Measurements from ENCODE around the gene RPS13. TPM values are rescaled to one million over a fixed set of nuclear protein-coding genes. Genes with fewer than 3 reads are reported as not detected.

RPS13 gene
- total and polyA plus RNA-seq, 10 of the 15 experiments (the other 5 are each of a cell fraction or from before 2014, with no cell fraction given) = 1,514 to 4,753 (median 1,995) TPM

DNA sequence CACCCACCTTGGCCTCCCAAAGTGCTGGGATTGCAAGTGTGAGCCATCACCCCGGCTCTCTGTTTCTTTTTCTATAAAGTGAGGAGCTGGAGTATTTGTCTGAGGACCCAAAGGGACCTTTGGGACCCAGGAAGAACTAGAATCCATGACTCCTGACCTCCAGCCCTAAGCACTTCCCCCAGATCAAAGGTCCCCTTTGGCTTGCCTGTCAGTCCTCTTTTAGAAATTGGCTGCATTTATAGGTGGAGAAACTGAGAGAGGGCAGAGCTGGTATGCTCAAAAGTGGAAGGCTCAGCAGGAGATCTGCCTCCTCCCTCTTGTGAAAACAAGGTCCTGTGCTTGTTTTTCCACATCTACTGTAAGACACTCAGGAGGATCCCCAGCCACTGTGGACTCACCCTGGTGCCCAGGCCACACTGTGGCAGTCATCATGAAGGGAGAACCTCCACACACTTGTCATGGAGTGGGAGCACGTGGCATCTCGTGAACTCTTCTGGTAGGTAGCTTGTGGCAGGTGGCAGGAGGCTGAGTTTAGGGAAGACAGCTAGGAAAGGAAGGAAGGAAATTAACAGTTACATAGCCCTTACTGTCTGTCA, 50.9 kb downstream of the RPS13 start:
- RAD21 ChIA-PET (ENCODE audit: unreplicated experiment) = no interaction called here
- FAIRE-seq = no peak
- no TSS peak for BruUV-seq (replicated peaks)
- TF ChIP-seq ZNF622 (IDR thresholded peaks at IDR 0.05) (no peak), MTA2 (IDR thresholded peaks at IDR 0.05; ENCODE audit: low read depth) (no peak), RBBP5 (conservative IDR thresholded peaks at IDR 0.05) (no peak), BMI1 (IDR thresholded peaks at IDR 0.05; ENCODE audit: borderline replicate concordance) (no peak), KLF5 (IDR thresholded peaks at IDR 0.05; ENCODE audit: partially characterized antibody) (no peak), CHD2 (IDR thresholded peaks at IDR 0.05; ENCODE audit: borderline replicate concordance, low read depth, low read length) (no peak), POLR2AphosphoS2 (IDR thresholded peaks at IDR 0.05; ENCODE audit: low read depth, low read length) (no peak), SIX5 (IDR thresholded peaks at IDR 0.05; ENCODE audit: low read depth, low read length, severe bottlenecking) (no peak), ZNF274 (IDR thresholded peaks at IDR 0.05; ENCODE audit: insufficient read depth, insufficient read length) (no peak), FOXM1 (IDR thresholded peaks at IDR 0.05; ENCODE audit: low read depth, low read length) (no peak)
- TF ChIP-seq, protein P1, sequence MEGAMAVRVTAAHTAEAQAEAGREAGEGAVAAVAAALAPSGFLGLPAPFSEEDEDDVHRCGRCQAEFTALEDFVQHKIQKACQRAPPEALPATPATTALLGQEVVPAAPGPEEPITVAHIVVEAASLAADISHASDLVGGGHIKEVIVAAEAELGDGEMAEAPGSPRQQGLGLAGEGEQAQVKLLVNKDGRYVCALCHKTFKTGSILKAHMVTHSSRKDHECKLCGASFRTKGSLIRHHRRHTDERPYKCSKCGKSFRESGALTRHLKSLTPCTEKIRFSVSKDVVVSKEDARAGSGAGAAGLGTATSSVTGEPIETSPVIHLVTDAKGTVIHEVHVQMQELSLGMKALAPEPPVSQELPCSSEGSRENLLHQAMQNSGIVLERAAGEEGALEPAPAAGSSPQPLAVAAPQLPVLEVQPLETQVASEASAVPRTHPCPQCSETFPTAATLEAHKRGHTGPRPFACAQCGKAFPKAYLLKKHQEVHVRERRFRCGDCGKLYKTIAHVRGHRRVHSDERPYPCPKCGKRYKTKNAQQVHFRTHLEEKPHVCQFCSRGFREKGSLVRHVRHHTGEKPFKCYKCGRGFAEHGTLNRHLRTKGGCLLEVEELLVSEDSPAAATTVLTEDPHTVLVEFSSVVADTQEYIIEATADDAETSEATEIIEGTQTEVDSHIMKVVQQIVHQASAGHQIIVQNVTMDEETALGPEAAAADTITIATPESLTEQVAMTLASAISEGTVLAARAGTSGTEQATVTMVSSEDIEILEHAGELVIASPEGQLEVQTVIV (IDR thresholded peaks at IDR 0.05; ENCODE audit: borderline replicate concordance, partially characterized antibody) = no peak
- TF ChIP-seq, protein P2, sequence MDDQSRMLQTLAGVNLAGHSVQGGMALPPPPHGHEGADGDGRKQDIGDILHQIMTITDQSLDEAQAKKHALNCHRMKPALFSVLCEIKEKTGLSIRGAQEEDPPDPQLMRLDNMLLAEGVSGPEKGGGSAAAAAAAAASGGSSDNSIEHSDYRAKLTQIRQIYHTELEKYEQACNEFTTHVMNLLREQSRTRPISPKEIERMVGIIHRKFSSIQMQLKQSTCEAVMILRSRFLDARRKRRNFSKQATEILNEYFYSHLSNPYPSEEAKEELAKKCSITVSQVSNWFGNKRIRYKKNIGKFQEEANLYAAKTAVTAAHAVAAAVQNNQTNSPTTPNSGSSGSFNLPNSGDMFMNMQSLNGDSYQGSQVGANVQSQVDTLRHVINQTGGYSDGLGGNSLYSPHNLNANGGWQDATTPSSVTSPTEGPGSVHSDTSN (IDR thresholded peaks at IDR 0.05; ENCODE audit: insufficient replicate concordance, low read depth, low read length) = no peak
- TF ChIP-seq, protein P3, sequence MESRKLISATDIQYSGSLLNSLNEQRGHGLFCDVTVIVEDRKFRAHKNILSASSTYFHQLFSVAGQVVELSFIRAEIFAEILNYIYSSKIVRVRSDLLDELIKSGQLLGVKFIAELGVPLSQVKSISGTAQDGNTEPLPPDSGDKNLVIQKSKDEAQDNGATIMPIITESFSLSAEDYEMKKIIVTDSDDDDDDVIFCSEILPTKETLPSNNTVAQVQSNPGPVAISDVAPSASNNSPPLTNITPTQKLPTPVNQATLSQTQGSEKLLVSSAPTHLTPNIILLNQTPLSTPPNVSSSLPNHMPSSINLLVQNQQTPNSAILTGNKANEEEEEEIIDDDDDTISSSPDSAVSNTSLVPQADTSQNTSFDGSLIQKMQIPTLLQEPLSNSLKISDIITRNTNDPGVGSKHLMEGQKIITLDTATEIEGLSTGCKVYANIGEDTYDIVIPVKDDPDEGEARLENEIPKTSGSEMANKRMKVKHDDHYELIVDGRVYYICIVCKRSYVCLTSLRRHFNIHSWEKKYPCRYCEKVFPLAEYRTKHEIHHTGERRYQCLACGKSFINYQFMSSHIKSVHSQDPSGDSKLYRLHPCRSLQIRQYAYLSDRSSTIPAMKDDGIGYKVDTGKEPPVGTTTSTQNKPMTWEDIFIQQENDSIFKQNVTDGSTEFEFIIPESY (IDR thresholded peaks at IDR 0.05) = no peak
- TF ChIP-seq, protein P4, sequence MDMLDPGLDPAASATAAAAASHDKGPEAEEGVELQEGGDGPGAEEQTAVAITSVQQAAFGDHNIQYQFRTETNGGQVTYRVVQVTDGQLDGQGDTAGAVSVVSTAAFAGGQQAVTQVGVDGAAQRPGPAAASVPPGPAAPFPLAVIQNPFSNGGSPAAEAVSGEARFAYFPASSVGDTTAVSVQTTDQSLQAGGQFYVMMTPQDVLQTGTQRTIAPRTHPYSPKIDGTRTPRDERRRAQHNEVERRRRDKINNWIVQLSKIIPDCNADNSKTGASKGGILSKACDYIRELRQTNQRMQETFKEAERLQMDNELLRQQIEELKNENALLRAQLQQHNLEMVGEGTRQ (IDR thresholded peaks at IDR 0.05; ENCODE audit: borderline replicate concordance, low read depth, low read length) = no peak

More for the DNA sequence above, 50.9 kb downstream of the RPS13 start:
- Histone ChIP-seq H3K9me3 (replicated peaks; ENCODE audit: control insufficient read depth, insufficient read depth, low read length) (no peaks in the 10 kb centered on the region), H3K4me3 (no peak overlapping the region), H2AFZ (ENCODE audit: control insufficient read depth, low read depth, low read length) (no peak overlapping the region), H3K4me1 (ENCODE audit: control insufficient read depth, insufficient read depth, low read length) (no peaks in the 10 kb centered on the region), H3K27me3 (replicated peaks in 1 of 2; ENCODE audit: control insufficient read depth in 2 of 2, insufficient read depth in 2 of 2, low read length in 1 of 2) (no peaks in the 10 kb centered on the region), H3K79me2 (ENCODE audit: control insufficient read depth, insufficient read depth, low read length) (no peaks in the 10 kb centered on the region), H4K20me1 (ENCODE audit: control insufficient read depth, insufficient read depth) (no peaks in the 10 kb centered on the region), H3K36me3 (ENCODE audit: control insufficient read depth in 2 of 2, insufficient read depth in 2 of 2, low read length in 1 of 2) (no peaks in the 10 kb centered on the region), H3K4me2 (ENCODE audit: control insufficient read depth, insufficient read depth) (no peak overlapping the region), H3K27ac (ENCODE audit: control insufficient read depth, insufficient read depth) (no peak overlapping the region), H3K9ac (ENCODE audit: control insufficient read depth, insufficient read depth, low read length) (no peak overlapping the region)
- ATAC-seq (no peak), DNase-seq (ENCODE audit: low read depth, low spot score) (no peak)
- ChIA-PET CTCF (interaction anchor here (0.9 to 1.6 kb wide), 2 partner anchors 13 to 28 kb away, joined by 5 read pairs; no protein-coding TSS in a partner anchor), POLR2A (no interaction called here), SMC1A (ENCODE audit: uncharacterized antibody, unreplicated experiment) (interaction anchor here (0.7 kb wide), 1 partner anchor 217 kb away, joined by 3 read pairs; no protein-coding TSS in a partner anchor)
- WGBS (ENCODE audit: insufficient coverage, insufficient replicate concordance, low lambda C conversion rate, missing lambda C conversion rate) = 62% methylated on average over 3 of the region's 3 CpGs
- in situ Hi-C loops (cut with MboI) (no loop called here), intact Hi-C loops (cut with micrococcal nuclease; ENCODE audit: unreplicated experiment) (no loop called here)
